Measurements from ENCODE around the gene MAFG. TPM values are rescaled to one million over a fixed set of nuclear protein-coding genes. Genes with fewer than 3 reads are reported as not detected.

MAFG gene
- total and polyA plus RNA-seq, 8 donors, result 2.3 to 30.4 (median 11.2) TPM

DNA sequence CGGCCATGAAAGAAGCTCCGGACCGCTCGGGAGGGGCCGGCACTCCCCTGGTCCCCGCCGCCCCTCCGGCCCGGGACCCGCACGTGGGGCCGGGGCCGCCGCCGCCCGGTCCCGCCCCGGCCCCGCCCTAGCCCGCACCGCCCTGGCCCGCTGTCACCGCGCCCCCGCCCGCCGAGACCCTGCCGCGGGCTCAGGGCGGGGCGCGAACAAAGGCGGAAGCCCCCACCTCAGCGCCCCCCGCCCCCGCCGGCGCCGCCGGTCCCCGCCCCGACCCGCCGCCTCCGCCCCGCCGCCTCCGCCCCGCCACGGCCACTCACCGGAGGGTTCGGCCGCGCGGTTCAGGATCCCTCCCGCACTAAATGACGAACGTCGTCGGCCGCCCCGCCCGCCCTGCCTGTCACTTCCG is 56.6 kb downstream of the MAFG start, which contains the start of gene ARHGDIA:
ARHGDIA (minus strand) TSS at position 357 of the 406 bp plus-strand sequence. CDS start 1,407 bp downstream, outside the sequence.
- H3K4me3 ChIP-seq, result peak within 1 kb of the TSS; percentile 68 to 98 (median 85)
- peaks cover 22 to 29% (median 28%) of the 10 kb centered on the region in 4 donors for H3K36me3 ChIP-seq
- no peak for DNase-seq
- no peaks in the 10 kb centered on the region for H3K27me3 ChIP-seq
- 0% methylated on average over 13 to 64 of the region's 64 CpGs; no CpG with 5 or more reads in 2 of the 5 donors for WGBS, 5 donors
- H3K27ac ChIP-seq, result peak within 1 kb of the TSS; percentile 92 to 100 (median 99)
- H3K4me1 ChIP-seq, result peaks cover 44 to 71% (median 59%) of the 10 kb centered on the region in 4 donors
- intact Hi-C loops (cut with DNase I; ENCODE audit: low total_unique reads), result no loop called here
- TF ChIP-seq CTCF (IDR thresholded peaks at IDR 0.05) (no peak), EP300 (IDR thresholded peaks at IDR 0.05) (no peak), POLR2AphosphoS5 (IDR thresholded peaks at IDR 0.05) (peak in 2 of 3 donors; percentile 98 to 99), POLR2A (IDR thresholded peaks at IDR 0.05) (peak in 1 of 4 donors; percentile 16)
- H3K9me3 ChIP-seq, result no peaks in the 10 kb centered on the region

- H3K9me3 ChIP-seq, result no peaks in the 10 kb centered on the region
- peaks cover 47 to 77% (median 65%) of the 10 kb centered on the region in 4 donors for H3K4me1 ChIP-seq
- no peaks in the 10 kb centered on the region for H3K27me3 ChIP-seq
- WGBS, 5 donors, result 1 to 2% (median 2%) methylated on average over 12 to 65 of the region's 65 CpGs
- no peak for TF ChIP-seq POLR2A (IDR thresholded peaks at IDR 0.05)
- TF ChIP-seq POLR2AphosphoS5 (IDR thresholded peaks at IDR 0.05), result no peak
- TF ChIP-seq CTCF (IDR thresholded peaks at IDR 0.05), result no peak
- no peak for TF ChIP-seq EP300 (IDR thresholded peaks at IDR 0.05)
- H3K4me3 ChIP-seq, result peak overlapping the region; percentile 68 to 98 (median 85)
- peaks cover 22 to 31% (median 29%) of the 10 kb centered on the region in 4 donors for H3K36me3 ChIP-seq
- H3K27ac ChIP-seq, result peak overlapping the region; percentile 92 to 100 (median 98)
- intact Hi-C loops (cut with DNase I; ENCODE audit: low total_unique reads), result no loop called here
- DNase-seq, result peak; percentile 40 to 76
Measured at GRCh38 chr17:81870131-81870980, 57.2 kb downstream of the MAFG start.

GRCh38 chr17:81869221-81870130 is 58.1 kb downstream of the MAFG start:
- Histone ChIP-seq H3K4me1 (peaks cover 54 to 84% (median 73%) of the 10 kb centered on the region in 4 donors), H3K9me3 (no peaks in the 10 kb centered on the region), H3K36me3 (peaks cover 22 to 35% (median 29%) of the 10 kb centered on the region in 4 donors), H3K27me3 (no peaks in the 10 kb centered on the region), H3K4me3 (peak overlapping the region; percentile 68 to 98 (median 85)), H3K27ac (peak overlapping the region; percentile 92 to 100 (median 98))
- DNase-seq, result peak; percentile 33 to 78
- intact Hi-C loops (cut with DNase I; ENCODE audit: low total_unique reads), result no loop called here
- 18 to 27% (median 25%) methylated on average over 31 to 52 of the region's 52 CpGs for WGBS, 5 donors
- no peak for TF ChIP-seq POLR2AphosphoS5 (IDR thresholded peaks at IDR 0.05)
- peak in 5 of 7 experiments; percentile 68 to 97 (median 85) for TF ChIP-seq CTCF (IDR thresholded peaks at IDR 0.05)
